Activated naive CD8-positive, alpha-beta T cell treated with anti-CD3 and anti-CD28 coated beads for 36 hours (primary cell): ENCODE results near the gene DTNB. TPM values are rescaled to one million over a fixed set of nuclear protein-coding genes. Genes with fewer than 3 reads are reported as not detected.
"Not testable (repeated sequence)": the region's sequence is repeated elsewhere in the genome, so short reads cannot be mapped to it uniquely, and the experiment has no call there.

Source experiments
- DNase-seq: peaks from one replicate; pipeline ENCODE4 v3.0.0; 2021
- H3K27ac Mint-ChIP-seq: one replicate; pipeline ENCODE4 v1.8.0; 2022; ENCODE audit warnings: mild to moderate bottlenecking, moderate library complexity, mixed read lengths
- H3K27me3 Mint-ChIP-seq: one replicate; pipeline ENCODE4 v1.8.0; 2022; ENCODE audit warnings: mild to moderate bottlenecking, mixed read lengths
- H3K36me3 Mint-ChIP-seq: one replicate; pipeline ENCODE4 v1.8.0; 2021; ENCODE audit warnings: mild to moderate bottlenecking, mixed read lengths
- H3K4me1 Mint-ChIP-seq: one replicate; pipeline ENCODE4 v1.8.0; 2021; ENCODE audit warnings: mixed read lengths
- H3K4me3 Mint-ChIP-seq: one replicate; pipeline ENCODE4 v1.8.0; 2022; ENCODE audit warnings: mild to moderate bottlenecking, moderate library complexity, mixed read lengths
- H3K9me3 Mint-ChIP-seq: one replicate; pipeline ENCODE4 v1.8.0; 2022; ENCODE audit warnings: mixed read lengths
- total RNA-seq, 2 experiments: library from RNA; stranded (reverse); gene quantifications; one replicate each; pipeline ENCODE4 v1.2.3, GENCODE V29; 2021

DTNB gene
- total RNA-seq, 2 experiments from 2014 or later, result 14.3 to 15.5 TPM

DNA sequence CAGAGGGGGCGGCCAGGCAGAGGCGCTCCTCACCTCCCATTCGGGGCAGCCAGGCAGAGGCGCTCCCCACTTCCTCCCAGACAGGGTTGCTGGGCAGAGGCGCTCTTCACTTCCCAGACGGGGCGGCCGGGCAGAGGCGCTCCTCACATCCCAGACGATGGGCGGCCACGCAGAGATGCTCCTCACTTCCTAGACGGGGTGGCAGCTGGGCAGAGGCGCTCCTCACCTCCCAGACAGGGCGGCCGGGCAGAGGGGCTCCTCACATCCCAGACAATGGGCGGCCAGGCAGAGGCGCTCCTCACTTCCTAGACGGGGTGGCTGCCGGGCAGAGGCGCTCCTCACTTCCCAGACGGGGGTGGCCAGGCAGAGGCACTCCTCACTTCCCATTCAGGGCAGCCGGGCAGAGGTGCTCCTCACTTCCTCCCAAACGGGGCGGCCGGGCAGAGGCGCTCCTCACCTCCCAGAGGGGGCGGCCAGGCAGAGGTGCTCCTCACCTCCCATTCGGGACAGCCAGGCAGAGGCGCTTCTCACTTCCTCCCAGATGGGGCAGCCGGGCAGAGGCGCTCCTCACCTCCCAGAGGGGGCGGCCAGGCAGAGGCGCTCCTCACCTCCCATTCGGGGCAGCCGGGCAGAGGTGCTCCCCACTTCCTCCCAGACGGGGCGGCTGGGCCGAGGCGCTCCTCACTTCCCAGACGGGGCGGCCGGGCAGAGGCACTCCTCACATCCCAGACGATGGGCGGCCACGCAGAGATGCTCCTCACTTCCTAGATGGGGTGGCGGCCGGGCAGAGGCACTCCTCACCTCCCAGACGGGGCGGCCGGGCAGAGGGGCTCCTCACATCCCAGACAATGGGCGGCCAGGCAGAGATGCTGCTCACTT, 137.7 kb downstream of the DTNB start:
- not testable (repeated sequence) for H3K9me3 Mint-ChIP-seq, H3K27me3 Mint-ChIP-seq, DNase-seq, H3K27ac Mint-ChIP-seq, H3K4me3 Mint-ChIP-seq, H3K36me3 Mint-ChIP-seq, H3K4me1 Mint-ChIP-seq

DNA sequence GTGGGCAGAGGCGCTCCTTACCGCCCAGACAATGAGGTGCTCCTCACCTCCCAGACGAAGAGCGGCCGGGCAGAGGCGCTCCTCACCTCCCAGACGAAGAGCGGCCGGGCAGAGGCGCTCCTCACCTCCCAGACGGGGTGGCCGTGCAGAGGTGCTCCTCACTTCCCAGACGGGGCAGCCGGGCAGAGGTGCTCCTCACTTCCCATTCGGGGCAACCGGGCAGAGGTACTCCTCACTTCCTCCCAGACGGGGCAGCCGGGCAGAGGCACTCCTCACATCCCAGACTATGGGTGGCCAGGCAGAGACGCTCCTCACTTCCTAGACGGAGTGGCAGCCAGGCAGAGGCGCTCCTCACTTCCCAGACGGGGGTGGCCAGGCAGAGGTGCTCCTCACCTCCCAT, 138.4 kb downstream of the DTNB start:
- not testable (repeated sequence) for H3K36me3 Mint-ChIP-seq, H3K4me1 Mint-ChIP-seq, H3K27me3 Mint-ChIP-seq, H3K9me3 Mint-ChIP-seq, H3K4me3 Mint-ChIP-seq, DNase-seq, H3K27ac Mint-ChIP-seq

DNA sequence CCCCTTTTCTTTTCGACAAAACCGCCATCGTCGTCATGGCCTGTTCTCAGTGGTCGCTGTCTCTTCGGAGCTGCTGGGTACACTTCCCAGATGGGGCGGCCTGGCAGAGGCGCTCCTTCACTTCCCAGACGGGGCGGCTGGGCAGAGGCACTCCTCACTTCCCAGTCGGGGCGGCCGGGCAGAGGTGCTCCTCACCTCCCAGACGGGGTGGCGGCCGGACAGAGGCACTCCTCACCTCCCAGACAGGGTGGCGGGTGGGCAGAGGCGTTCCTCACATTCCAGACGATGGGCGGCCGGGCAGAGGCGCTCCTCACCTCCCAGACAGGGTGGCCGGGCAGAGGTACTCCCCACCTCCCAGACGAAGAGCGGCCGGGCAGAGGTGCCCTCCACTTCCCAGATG, 138.9 kb downstream of the DTNB start:
- Mint-ChIP-seq H3K9me3 (no peaks in the 10 kb centered on the region), H3K36me3 (peaks cover 2% of the 10 kb centered on the region), H3K4me3 (no peak overlapping the region), H3K4me1 (peaks cover 3% of the 10 kb centered on the region), H3K27ac (no peak overlapping the region), H3K27me3 (no peaks in the 10 kb centered on the region)
- no peak for DNase-seq

DNA sequence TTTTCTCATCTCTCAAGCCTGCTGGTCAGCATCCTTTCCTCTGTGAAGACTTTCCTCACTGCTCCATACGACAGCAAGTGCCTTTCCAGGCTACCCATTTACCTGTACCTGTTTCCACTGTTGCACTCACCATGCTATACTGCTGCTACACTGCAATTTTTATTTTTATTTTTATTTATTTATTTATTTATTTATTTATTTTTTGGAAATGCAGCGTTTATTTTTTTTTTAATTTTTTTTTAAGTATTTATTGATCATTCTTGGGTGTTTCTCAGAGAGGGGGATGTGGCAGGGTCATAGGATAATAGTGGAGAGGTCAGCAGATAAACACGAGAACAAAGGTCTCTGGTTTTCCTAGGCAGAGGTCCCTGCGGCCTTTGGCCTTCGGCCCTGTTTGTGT, 139.6 kb downstream of the DTNB start:
- not testable (repeated sequence) for H3K4me1 Mint-ChIP-seq, H3K36me3 Mint-ChIP-seq, DNase-seq, H3K27ac Mint-ChIP-seq, H3K27me3 Mint-ChIP-seq, H3K4me3 Mint-ChIP-seq, H3K9me3 Mint-ChIP-seq

DNA sequence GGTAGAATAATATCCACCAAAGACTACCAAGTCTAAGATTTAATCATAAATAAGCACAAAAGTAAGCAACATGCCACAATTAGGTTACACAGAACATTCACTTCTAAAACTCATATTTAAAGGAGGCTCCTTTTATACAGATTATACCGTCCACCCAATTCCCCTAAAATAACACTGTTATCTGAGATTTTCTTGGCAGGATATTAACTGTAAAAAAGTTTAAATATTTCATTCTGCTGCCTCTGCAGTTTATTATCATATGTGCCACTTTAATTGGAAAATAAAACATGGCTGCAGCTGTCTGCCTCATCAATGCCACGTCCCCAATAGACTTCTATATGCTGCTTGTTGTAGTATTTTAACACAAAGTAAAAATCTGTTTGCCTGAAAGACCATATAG, 140.9 kb downstream of the DTNB start:
- H3K4me1 Mint-ChIP-seq, result peaks cover 3% of the 10 kb centered on the region
- no peak overlapping the region for H3K4me3 Mint-ChIP-seq
- peaks cover 2% of the 10 kb centered on the region for H3K36me3 Mint-ChIP-seq
- no peak overlapping the region for H3K27ac Mint-ChIP-seq
- DNase-seq, result no peak
- no peaks in the 10 kb centered on the region for H3K9me3 Mint-ChIP-seq
- H3K27me3 Mint-ChIP-seq, result no peaks in the 10 kb centered on the region

DNA sequence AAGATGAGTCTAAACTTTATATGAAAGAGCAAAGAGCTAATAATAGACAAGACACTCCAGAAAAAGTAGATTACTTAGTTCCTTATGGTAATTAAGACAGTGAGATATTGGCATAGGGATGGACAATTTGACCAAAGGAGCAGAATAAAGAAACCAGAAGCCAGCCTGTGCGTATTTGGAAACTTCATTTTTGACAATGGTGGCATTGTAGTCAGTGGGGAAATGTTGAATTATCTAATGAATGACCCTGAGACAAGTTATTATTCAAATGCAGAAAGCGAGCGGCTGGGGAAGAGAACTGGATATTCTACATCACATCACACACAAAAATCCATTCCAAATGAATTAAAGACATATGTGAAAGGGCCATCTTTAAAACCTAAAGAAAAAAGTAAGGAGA, 144.3 kb downstream of the DTNB start:
- H3K27ac Mint-ChIP-seq, result no peak overlapping the region
- H3K36me3 Mint-ChIP-seq, result peaks cover 2% of the 10 kb centered on the region
- no peaks in the 10 kb centered on the region for H3K9me3 Mint-ChIP-seq
- DNase-seq, result no peak
- H3K27me3 Mint-ChIP-seq, result no peaks in the 10 kb centered on the region
- no peak overlapping the region for H3K4me3 Mint-ChIP-seq
- H3K4me1 Mint-ChIP-seq, result peaks cover 3% of the 10 kb centered on the region

DNA sequence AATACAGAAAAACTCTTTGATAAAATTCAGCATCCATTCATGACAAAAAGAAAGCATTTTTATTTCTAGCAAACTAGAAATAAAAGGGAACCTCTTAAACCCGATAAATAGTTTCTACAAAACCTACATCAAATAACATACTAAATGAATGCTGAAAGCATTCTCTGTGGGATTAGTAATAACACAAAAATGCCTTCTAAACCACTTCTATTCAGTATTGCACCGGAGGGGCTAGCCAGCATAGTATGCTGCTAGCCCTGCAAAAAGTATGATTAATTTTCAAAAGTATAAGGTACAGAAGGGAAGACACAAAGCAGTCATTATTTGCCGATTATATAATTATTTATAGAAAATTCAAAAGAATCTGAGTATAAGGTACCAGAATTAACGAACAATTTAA, 145.2 kb downstream of the DTNB start:
- no peak for DNase-seq
- Mint-ChIP-seq H3K27me3 (no peaks in the 10 kb centered on the region), H3K27ac (no peak overlapping the region), H3K36me3 (peaks cover 2% of the 10 kb centered on the region), H3K4me3 (no peak overlapping the region), H3K4me1 (peaks cover 3% of the 10 kb centered on the region), H3K9me3 (no peaks in the 10 kb centered on the region)

DNA sequence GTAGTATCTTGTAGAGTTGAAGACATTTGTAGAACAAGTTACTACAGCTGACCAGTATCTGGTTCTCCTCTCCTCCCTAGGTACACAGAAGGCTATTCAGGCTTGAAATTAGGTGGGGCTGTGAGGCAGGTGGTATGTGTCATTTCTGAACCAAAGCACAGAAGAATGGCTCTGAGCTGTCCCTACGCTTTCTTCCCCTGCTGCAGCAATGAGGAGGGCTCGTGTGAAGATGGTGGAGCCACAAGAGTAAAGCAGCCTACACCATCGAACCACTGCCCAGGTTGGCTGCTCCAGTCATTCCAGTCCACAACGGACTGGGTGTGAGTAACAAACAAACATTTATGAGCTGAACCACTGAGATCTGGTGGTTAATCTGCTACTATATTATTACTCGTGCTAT, 148.9 kb downstream of the DTNB start:
- Mint-ChIP-seq H3K36me3 (no peaks in the 10 kb centered on the region), H3K27me3 (no peaks in the 10 kb centered on the region), H3K4me3 (no peak overlapping the region), H3K4me1 (peaks cover 6% of the 10 kb centered on the region), H3K9me3 (no peaks in the 10 kb centered on the region), H3K27ac (no peak overlapping the region)
- DNase-seq, result no peak

DNA sequence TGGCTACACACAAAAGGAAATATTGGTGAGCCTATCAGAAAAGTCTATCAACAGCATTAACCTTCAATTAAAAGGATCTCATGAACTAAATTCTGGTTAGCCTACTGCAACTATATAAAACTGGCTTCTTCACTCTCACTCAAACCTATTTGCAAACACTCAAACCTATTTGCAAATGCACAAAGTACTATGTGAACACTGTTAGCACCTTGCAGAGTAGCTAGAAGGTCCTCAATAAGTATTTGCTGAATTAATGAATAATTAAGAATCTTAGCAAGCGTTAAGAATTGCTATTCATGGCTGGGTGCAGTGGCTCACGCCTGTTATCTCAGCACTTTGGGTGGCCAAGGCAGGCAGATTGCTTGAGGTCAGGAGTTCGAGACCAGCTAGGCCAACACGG, 150.3 kb downstream of the DTNB start:
- Mint-ChIP-seq H3K4me3 (no peak overlapping the region), H3K27me3 (no peaks in the 10 kb centered on the region), H3K9me3 (no peaks in the 10 kb centered on the region), H3K27ac (no peak overlapping the region), H3K4me1 (peaks cover 6% of the 10 kb centered on the region), H3K36me3 (no peaks in the 10 kb centered on the region)
- DNase-seq, result no peak

DNA sequence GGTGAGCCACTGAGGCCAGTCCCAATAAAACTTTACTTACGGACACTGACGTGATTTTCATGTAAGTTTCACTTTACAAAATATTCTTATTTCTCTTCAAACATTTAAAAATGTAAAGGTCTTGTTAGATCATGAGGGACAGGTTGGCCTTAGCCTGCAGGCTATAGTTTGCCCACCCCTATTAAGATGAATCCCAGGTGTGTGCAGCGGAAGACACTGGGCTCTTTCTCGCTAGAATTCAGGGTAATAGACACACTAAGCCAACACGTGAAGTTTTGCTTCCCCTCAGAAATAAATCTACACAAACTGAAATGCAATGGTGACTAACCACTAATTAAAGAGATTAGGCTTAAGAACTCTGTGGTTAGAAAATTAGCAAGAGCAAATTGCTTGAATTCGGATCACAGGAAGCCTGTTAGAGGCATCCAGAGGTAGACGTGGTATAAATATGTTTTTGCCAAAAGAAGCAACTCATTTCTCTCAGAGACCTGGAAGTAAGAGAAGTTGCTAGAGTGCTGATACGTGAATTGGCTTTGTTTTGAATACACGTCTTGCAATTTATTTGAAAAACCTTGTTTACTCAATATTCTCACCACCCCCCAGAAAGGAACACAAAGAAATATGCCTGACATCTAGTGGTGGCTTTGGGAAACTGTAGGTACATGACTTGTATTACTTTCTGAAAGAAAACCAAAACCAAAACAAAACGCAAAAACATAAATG, 151.6 kb downstream of the DTNB start:
- peak; percentile 25 for DNase-seq
- Mint-ChIP-seq H3K4me1 (peaks cover 10% of the 10 kb centered on the region), H3K27me3 (no peaks in the 10 kb centered on the region), H3K4me3 (peak overlapping the region; percentile 40), H3K27ac (peak overlapping the region; percentile 48), H3K36me3 (no peaks in the 10 kb centered on the region), H3K9me3 (no peaks in the 10 kb centered on the region)

DNA sequence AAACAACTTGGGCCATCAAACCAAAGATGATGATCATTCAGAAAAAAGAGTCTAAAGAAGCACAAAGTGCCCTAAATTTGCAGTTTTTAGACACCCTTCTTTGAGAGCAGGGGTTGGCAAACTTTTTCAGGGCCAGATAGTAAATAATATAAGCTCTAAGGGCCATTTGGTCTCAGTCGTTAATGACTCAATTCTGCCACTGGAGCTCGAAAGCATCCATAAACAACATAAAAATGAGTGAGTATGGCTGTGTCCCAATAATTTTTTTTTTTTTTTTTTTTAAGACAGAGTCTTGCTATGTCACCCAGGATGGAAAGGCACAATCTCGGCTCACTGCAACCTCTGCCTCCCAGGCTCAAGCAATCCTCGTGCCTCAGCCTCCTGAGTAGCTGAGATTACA, 152.3 kb downstream of the DTNB start:
- H3K4me1 Mint-ChIP-seq, result peaks cover 11% of the 10 kb centered on the region
- H3K4me3 Mint-ChIP-seq, result no peak overlapping the region
- H3K27ac Mint-ChIP-seq, result no peak overlapping the region
- H3K27me3 Mint-ChIP-seq, result no peaks in the 10 kb centered on the region
- H3K36me3 Mint-ChIP-seq, result no peaks in the 10 kb centered on the region
- no peak for DNase-seq
- no peaks in the 10 kb centered on the region for H3K9me3 Mint-ChIP-seq

DNA sequence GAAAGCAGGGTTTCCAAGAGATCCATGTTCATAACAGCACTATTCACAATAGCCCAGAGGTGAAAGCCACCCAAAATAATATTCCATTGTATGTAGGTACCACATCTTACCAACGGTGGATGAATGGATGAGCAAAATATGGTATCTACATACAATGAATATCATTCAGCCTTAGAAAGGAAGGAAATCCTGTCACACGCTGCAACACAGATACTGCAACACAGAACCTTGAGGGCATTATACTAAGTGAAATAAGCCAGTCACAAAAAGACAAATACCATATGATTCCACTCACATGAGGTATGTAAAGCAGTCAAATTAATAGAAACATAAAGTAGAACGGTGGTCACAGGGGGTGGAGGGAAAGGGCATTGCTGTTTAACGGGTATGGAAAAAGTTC, 155.7 kb downstream of the DTNB start:
- Mint-ChIP-seq H3K27ac (no peak overlapping the region), H3K4me1 (peaks cover 23% of the 10 kb centered on the region), H3K36me3 (peaks cover 2% of the 10 kb centered on the region), H3K9me3 (no peaks in the 10 kb centered on the region), H3K4me3 (no peak overlapping the region), H3K27me3 (no peaks in the 10 kb centered on the region)
- DNase-seq, result no peak

DNA sequence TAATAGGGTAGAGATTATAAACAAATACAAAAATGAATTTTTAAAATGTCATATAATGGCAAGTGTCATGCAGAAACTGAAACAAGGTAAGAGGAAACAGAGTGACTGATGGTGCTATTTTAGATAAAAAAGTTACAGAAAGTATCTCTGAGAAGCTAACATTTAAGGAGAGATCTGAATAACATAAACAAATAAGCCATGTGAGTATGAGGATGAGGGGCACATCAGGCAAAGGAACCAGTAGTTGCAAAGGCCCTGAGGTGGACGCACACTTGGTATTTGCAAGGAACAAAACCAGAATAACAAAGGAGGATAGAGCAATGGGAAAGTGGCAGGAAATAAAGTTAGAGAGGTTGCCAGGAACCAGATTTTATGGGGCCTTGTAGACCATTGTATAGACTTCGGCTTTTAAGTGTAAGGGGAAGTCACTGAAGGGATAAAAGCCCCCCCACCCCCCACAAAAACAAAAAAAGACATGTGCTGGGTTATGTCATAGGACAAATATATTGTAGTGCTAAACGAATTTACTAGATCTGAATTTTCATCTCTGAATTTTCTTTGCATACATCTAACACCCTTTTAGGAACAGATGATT, 159.2 kb downstream of the DTNB start:
- DNase-seq, result no peak
- no peaks in the 10 kb centered on the region for H3K27me3 Mint-ChIP-seq
- no peak overlapping the region for H3K4me3 Mint-ChIP-seq
- H3K27ac Mint-ChIP-seq, result peak overlapping the region; percentile 87
- H3K4me1 Mint-ChIP-seq, result peaks cover 16% of the 10 kb centered on the region
- peaks cover 2% of the 10 kb centered on the region for H3K36me3 Mint-ChIP-seq
- no peaks in the 10 kb centered on the region for H3K9me3 Mint-ChIP-seq

DNA sequence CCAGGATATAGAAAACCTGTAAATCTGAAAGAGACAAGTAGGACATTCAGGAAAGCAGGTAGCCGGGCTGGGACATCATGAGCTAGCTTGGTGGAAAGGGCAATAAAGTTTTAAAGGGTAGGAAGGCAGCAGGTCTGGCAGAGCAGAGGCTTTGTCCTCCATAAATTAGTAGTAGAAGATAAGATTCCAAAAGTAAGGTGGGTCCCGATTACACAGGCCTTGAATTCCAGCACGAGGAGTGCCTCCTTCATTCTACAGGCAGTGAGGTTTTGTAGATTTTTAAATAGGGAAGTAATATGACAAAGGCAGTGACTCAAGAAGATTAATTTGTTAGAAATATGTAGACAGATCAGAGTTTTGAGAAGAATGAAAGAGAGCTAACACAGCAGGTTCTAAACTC, 160.7 kb downstream of the DTNB start:
- no peak for DNase-seq
- Mint-ChIP-seq H3K4me1 (peaks cover 16% of the 10 kb centered on the region), H3K9me3 (no peaks in the 10 kb centered on the region), H3K27me3 (no peaks in the 10 kb centered on the region), H3K36me3 (peaks cover 2% of the 10 kb centered on the region), H3K27ac (no peak overlapping the region), H3K4me3 (no peak overlapping the region)

DNA sequence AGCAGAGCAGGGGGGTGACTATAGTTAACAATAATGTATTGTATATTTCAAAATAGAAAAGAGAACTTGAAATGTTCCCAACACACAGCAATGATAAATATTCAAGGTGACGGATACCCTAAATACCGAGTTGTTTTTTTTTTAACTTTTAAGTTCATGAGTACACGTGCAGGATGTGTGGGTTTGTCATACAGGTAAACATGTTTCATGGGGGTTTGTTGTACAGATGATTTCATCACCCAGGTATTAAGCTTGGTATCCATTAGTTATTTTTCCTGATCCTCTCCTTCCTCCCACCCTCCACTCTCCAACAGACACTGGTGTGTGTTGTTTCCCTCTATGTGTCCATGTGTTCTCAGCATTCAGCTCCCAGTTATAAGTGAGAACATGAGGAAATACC, 167.2 kb downstream of the DTNB start:
- H3K4me3 Mint-ChIP-seq, result no peak overlapping the region
- peaks cover 4% of the 10 kb centered on the region for H3K36me3 Mint-ChIP-seq
- H3K27me3 Mint-ChIP-seq, result no peaks in the 10 kb centered on the region
- no peaks in the 10 kb centered on the region for H3K4me1 Mint-ChIP-seq
- no peak overlapping the region for H3K27ac Mint-ChIP-seq
- DNase-seq, result no peak
- no peaks in the 10 kb centered on the region for H3K9me3 Mint-ChIP-seq
